ENCODE data around the gene PDE7B. TPM values are rescaled to one million over a fixed set of nuclear protein-coding genes. Genes with fewer than 3 reads are reported as not detected.

PDE7B gene
- total and polyA plus RNA-seq, 2 of the 13 experiments (the other 11 are each of a cell fraction or from before 2014, with no cell fraction given) = not detected

DNA sequence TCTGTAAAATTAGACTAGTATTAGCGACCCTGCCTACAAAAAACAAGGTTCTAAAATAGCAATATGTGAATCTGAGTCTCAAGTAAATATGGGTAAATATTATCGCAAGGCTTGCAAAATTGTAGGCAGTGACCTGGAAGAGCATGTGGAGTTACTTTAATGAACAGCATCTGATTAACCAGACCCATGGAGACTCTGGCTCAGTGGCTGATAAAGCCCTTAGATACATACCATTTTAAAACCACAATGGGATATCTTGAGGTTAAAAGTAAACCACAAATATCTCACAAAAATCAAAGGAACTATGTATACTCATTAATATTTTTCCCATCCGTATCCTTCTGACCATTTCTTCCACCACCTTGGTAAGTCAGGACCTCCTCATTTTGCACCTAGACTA is 211.6 kb downstream of the PDE7B start (continued):
- TF ChIP-seq, protein P1, sequence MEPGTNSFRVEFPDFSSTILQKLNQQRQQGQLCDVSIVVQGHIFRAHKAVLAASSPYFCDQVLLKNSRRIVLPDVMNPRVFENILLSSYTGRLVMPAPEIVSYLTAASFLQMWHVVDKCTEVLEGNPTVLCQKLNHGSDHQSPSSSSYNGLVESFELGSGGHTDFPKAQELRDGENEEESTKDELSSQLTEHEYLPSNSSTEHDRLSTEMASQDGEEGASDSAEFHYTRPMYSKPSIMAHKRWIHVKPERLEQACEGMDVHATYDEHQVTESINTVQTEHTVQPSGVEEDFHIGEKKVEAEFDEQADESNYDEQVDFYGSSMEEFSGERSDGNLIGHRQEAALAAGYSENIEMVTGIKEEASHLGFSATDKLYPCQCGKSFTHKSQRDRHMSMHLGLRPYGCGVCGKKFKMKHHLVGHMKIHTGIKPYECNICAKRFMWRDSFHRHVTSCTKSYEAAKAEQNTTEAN (CRISPR knock-in tag; conservative IDR thresholded peaks at IDR 0.05) = no peak
- no peak for TF ChIP-seq ERF (CRISPR knock-in tag; IDR thresholded peaks at IDR 0.05)

DNA sequence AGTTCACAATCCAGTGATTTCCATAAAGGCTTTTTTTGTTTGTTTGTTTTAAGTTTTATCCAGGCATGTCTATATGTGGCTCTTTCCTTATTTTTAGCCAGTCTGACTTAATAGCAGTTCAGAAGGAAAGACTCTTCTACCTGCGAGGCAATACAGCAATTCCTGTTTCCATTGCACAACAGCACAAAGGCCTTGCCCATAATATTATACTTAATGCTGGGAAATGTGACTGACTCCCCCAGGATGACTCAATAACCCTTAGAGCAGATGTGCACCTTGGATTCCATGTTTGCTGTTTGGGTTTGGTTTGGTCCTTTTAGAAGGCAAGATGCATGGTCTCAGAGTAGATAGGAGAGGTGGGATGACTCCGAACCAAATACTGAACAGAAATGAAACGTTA is 214.5 kb downstream of the PDE7B start:
- no peaks in the 10 kb centered on the region for H4K20me1 ChIP-seq (ENCODE audit: insufficient read depth, low read length)
- FAIRE-seq (no peak), ATAC-seq (no peak), DNase-seq (ENCODE audit: low spot score) (no peak)
- H3K9me3 ChIP-seq (ENCODE audit: low read length) = no peaks in the 10 kb centered on the region
- H3K9ac ChIP-seq (ENCODE audit: insufficient read depth, low read depth, low read length) = no peak overlapping the region
- no peaks in the 10 kb centered on the region for H3K4me1 ChIP-seq (ENCODE audit: insufficient read depth, low read length)
- H3K79me2 ChIP-seq (ENCODE audit: insufficient read depth, low read length) = no peaks in the 10 kb centered on the region
- no peaks in the 10 kb centered on the region for H3K36me3 ChIP-seq (replicated peaks in 1 of 2; ENCODE audit: control insufficient read depth in 1 of 2, insufficient read depth in 2 of 2, low read length in 2 of 2)
- no peak overlapping the region for H3K27ac ChIP-seq (ENCODE audit: extremely low read length, insufficient read depth, low read length)
- in situ Hi-C loops (cut with HindIII; ENCODE audit: extremely low pct_ligation_motif_present, low pct_unique_long_range_greater_than_20kb) (no loop called here), intact Hi-C loops (cut with micrococcal nuclease; ENCODE audit: unreplicated experiment) (no loop called here)
- no TSS peak for BruUV-seq (replicated peaks)
- H3K4me3 ChIP-seq (replicated peaks in 1 of 3; ENCODE audit: insufficient read depth in 1 of 3, low read depth in 2 of 3, low read length in 3 of 3) = no peak overlapping the region
- 16% methylated on average over 3 of the region's 3 CpGs for WGBS (ENCODE audit: low lambda C conversion rate)
- no peak overlapping the region for H3K4me2 ChIP-seq (ENCODE audit: low read depth, low read length)
- TF ChIP-seq HMG20A (CRISPR knock-in tag; IDR thresholded peaks at IDR 0.05; ENCODE audit: borderline replicate concordance) = no peak
- TF ChIP-seq MAFK (conservative IDR thresholded peaks at IDR 0.05 in 1 of 2, IDR thresholded peaks at IDR 0.05 in 1 of 2; ENCODE audit: low read length in 2 of 2) = no peak
- TF ChIP-seq, protein P2, sequence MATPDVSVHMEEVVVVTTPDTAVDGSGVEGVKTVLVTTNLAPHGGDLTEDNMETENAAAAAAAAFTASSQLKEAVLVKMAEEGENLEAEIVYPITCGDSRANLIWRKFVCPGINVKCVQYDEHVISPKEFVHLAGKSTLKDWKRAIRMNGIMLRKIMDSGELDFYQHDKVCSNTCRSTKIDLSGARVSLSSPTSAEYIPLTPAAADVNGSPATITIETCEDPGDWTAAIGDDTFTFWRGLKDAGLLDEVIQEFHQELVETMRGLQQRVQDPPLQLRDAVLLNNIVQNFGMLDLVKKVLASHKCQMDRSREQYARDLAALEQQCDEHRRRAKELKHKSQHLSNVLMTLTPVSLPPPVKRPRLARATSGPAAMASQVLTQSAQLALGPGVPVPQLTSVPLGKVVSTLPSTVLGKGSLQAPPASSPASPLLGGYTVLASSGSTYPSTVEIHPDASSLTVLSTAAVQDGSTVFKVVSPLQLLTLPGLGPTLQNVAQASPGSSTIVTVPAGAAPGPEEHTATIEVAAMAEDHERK (CRISPR knock-in tag; IDR thresholded peaks at IDR 0.05; ENCODE audit: low read depth) = no peak
- no peak for TF ChIP-seq POLR2G (IDR thresholded peaks at IDR 0.05; ENCODE audit: low read depth, low read length)
- TF ChIP-seq IKZF1 (IDR thresholded peaks at IDR 0.05) = no peak
- TF ChIP-seq ARNT (IDR thresholded peaks at IDR 0.05) = no peak
- no peak for TF ChIP-seq ZNF790 (CRISPR knock-in tag; IDR thresholded peaks at IDR 0.05; ENCODE audit: borderline replicate concordance)
- TF ChIP-seq ZNF670 (CRISPR knock-in tag; IDR thresholded peaks at IDR 0.05; ENCODE audit: borderline replicate concordance) = no peak
- CTCF ChIA-PET (ENCODE audit: low intra/inter-chr PET ratio, low total read pairs) = no interaction called here
- no peaks in the 10 kb centered on the region for H3K27me3 ChIP-seq (ENCODE audit: control insufficient read depth in 1 of 2, insufficient read depth in 2 of 2, low read length in 2 of 2)
- H2AFZ ChIP-seq (ENCODE audit: low read length) = no peak overlapping the region
- POLR2A ChIA-PET = no interaction called here
